ENCODE measurements around the gene HRH3.

Gene HRH3

DNA sequence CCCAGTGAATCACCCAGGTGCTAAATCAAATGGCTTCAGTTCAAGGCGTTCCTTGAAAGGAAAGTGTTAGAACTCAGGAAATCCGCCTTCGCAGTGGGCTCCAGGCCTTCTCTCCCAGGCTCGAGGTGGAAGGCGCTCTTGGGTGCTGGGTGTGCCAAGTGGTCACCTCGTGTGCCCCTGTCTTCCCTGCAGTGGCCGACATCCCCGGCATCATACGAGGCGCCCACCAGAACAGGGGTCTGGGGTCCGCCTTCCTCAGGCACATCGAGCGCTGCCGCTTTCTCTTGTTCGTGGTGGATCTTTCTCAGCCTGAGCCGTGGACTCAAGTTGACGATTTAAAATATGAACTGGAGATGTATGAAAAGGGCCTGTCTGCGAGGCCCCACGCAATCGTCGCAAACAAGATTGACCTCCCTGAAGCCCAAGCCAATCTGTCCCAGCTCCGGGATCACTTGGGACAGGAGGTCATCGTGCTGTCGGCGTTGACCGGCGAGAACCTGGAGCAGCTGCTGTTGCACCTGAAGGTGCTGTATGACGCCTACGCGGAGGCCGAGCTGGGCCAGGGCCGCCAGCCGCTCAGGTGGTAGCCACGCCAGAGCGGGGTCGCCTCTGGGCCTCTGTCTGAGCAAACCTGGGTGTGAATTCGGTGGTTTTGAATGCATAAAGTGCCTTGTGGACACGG, 19.4 kb downstream of the HRH3 start:
- ChIA-PET POLR2A (no interaction called here), CTCF (no interaction called here)
- TF ChIP-seq ARNT (IDR thresholded peaks at IDR 0.05): no peak
- TF ChIP-seq ELF4 (IDR thresholded peaks at IDR 0.05): no peak
- TF ChIP-seq TARDBP (IDR thresholded peaks at IDR 0.05): no peak
- TF ChIP-seq FOXK2 (IDR thresholded peaks at IDR 0.05): no peak
- no peak for TF ChIP-seq SUZ12 (IDR thresholded peaks at IDR 0.05)
- no peak for TF ChIP-seq ZNF384 (IDR thresholded peaks at IDR 0.05)
- TF ChIP-seq HDGF (IDR thresholded peaks at IDR 0.05; ENCODE audit: borderline replicate concordance): no peak
- no peak for TF ChIP-seq NFRKB (IDR thresholded peaks at IDR 0.05)
- TF ChIP-seq, protein P1, sequence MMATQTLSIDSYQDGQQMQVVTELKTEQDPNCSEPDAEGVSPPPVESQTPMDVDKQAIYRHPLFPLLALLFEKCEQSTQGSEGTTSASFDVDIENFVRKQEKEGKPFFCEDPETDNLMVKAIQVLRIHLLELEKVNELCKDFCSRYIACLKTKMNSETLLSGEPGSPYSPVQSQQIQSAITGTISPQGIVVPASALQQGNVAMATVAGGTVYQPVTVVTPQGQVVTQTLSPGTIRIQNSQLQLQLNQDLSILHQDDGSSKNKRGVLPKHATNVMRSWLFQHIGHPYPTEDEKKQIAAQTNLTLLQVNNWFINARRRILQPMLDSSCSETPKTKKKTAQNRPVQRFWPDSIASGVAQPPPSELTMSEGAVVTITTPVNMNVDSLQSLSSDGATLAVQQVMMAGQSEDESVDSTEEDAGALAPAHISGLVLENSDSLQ (IDR thresholded peaks at IDR 0.05): no peak
- no peak for TF ChIP-seq CTBP1 (IDR thresholded peaks at IDR 0.05; ENCODE audit: borderline replicate concordance)
- TF ChIP-seq BHLHE40 (IDR thresholded peaks at IDR 0.05; ENCODE audit: borderline replicate concordance): no peak
- no peak for TF ChIP-seq SP1 (IDR thresholded peaks at IDR 0.05)
- TF ChIP-seq FOXM1 (IDR thresholded peaks at IDR 0.05; ENCODE audit: borderline replicate concordance): no peak
- no peak for TF ChIP-seq L3MBTL2 (conservative IDR thresholded peaks at IDR 0.05)
- TF ChIP-seq LEF1 (IDR thresholded peaks at IDR 0.05; ENCODE audit: borderline replicate concordance): no peak
- TF ChIP-seq FOXA1 (IDR thresholded peaks at IDR 0.05): no peak
- no peak for DNase-seq (ENCODE audit: extremely low spot score)

DNA sequence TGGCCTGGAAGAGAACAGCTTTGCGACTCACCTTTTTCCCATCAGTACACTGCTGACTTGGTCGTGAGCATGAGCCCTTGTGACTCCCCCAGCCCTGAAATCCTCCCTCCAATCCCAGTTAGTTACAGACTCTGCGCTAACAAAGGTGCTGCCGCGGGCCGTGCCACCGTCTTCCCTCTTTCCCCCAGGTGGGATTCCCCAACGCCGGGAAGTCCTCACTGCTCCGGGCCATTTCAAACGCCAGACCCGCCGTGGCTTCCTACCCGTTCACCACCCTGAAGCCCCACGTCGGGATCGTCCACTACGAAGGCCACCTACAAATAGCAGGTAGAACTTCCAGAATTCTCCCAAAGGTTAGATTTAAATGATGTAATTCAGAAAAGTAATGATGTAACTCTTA, 21.1 kb downstream of the HRH3 start:
- ChIA-PET POLR2A (no interaction called here), CTCF (no interaction called here)
- DNase-seq (ENCODE audit: extremely low spot score): no peak
- TF ChIP-seq ARNT (IDR thresholded peaks at IDR 0.05) (no peak), SP1 (IDR thresholded peaks at IDR 0.05) (no peak), FOXK2 (IDR thresholded peaks at IDR 0.05) (no peak), L3MBTL2 (conservative IDR thresholded peaks at IDR 0.05) (no peak), TARDBP (IDR thresholded peaks at IDR 0.05) (no peak), FOXM1 (IDR thresholded peaks at IDR 0.05; ENCODE audit: borderline replicate concordance) (no peak), SUZ12 (IDR thresholded peaks at IDR 0.05) (no peak), BHLHE40 (IDR thresholded peaks at IDR 0.05; ENCODE audit: borderline replicate concordance) (no peak), HDGF (IDR thresholded peaks at IDR 0.05; ENCODE audit: borderline replicate concordance) (no peak), FOXA1 (IDR thresholded peaks at IDR 0.05) (no peak), LEF1 (IDR thresholded peaks at IDR 0.05; ENCODE audit: borderline replicate concordance) (no peak), ZNF384 (IDR thresholded peaks at IDR 0.05) (no peak), ELF4 (IDR thresholded peaks at IDR 0.05) (no peak), CTBP1 (IDR thresholded peaks at IDR 0.05; ENCODE audit: borderline replicate concordance) (no peak), NFRKB (IDR thresholded peaks at IDR 0.05) (no peak)
- TF ChIP-seq, protein P1 (IDR thresholded peaks at IDR 0.05): no peak

DNA sequence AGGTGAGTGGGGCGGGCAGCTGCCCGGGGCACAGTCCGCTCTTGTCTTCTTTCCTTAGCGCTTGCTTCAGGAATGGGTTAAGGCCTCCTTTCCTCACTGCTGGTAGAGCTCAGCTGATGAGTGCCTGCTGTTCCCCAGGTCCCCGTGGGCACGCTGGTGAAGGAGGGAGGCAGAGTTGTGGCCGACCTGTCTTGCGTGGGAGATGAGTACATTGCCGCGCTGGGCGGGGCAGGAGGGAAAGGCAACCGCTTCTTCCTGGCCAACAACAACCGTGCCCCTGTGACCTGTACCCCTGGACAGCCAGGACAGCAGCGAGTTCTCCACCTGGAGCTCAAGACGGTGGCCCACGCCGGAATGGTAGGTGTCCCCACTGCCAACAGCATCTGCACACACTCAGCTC, 21.6 kb downstream of the HRH3 start:
- ChIA-PET POLR2A (no interaction called here), CTCF (no interaction called here)
- DNase-seq (ENCODE audit: extremely low spot score): no peak
- TF ChIP-seq BHLHE40 (IDR thresholded peaks at IDR 0.05; ENCODE audit: borderline replicate concordance): no peak

DNA sequence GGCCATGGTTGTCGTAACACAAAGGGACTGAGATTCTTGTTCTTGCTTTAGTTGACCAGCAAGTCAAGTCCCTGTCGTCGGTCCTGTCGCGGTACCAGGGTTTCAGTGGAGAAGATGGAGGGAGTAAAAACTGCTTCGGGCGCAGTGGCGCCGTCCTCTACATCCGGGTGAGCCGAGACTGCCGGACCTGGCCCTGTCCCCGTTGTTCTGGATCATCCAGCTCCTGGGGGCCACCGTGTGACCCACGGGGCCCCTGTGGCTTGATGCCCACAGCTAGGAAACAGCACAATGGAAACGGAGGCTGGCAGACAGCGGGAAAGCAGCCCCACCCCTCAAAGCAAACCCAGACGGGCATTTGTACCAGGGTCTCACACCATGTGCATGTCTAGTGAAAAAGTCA, 22.3 kb downstream of the HRH3 start:
- TF ChIP-seq CTBP1 (IDR thresholded peaks at IDR 0.05; ENCODE audit: borderline replicate concordance): no peak
- TF ChIP-seq SP1 (IDR thresholded peaks at IDR 0.05): no peak
- TF ChIP-seq BHLHE40 (IDR thresholded peaks at IDR 0.05; ENCODE audit: borderline replicate concordance): no peak
- no peak for TF ChIP-seq L3MBTL2 (conservative IDR thresholded peaks at IDR 0.05)
- TF ChIP-seq ARNT (IDR thresholded peaks at IDR 0.05): no peak
- no peak for TF ChIP-seq FOXA1 (IDR thresholded peaks at IDR 0.05)
- no peak for TF ChIP-seq FOXM1 (IDR thresholded peaks at IDR 0.05; ENCODE audit: borderline replicate concordance)
- TF ChIP-seq ZNF384 (IDR thresholded peaks at IDR 0.05): no peak
- TF ChIP-seq NFRKB (IDR thresholded peaks at IDR 0.05): no peak
- no peak for TF ChIP-seq ELF4 (IDR thresholded peaks at IDR 0.05)
- no peak for DNase-seq (ENCODE audit: extremely low spot score)
- CTCF ChIA-PET: no interaction called here
- POLR2A ChIA-PET: no interaction called here

DNA sequence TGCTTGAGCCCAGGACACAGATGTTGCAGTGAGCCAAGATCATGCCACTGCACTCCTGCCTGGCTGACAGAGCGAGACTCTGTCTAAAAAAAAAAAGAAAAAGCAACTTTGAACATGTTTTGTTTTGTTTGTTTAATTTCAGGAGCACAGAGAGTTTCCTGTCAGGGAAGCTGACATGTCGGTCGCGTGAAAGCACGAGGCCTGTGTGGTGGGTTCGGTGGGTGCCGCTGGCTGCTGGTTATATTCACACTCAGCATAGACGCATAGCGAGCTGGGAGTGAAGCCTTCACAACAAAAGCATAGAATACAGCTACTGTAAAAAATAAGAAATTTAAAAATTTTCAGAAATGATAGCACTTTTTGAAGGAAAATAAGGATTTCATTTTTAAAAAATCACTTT, 22.8 kb downstream of the HRH3 start:
- no peak for DNase-seq (ENCODE audit: extremely low spot score)
- ChIA-PET POLR2A (no interaction called here), CTCF (no interaction called here)
- no peak for TF ChIP-seq LEF1 (IDR thresholded peaks at IDR 0.05; ENCODE audit: borderline replicate concordance)
- TF ChIP-seq L3MBTL2 (conservative IDR thresholded peaks at IDR 0.05): no peak
- no peak for TF ChIP-seq BHLHE40 (IDR thresholded peaks at IDR 0.05; ENCODE audit: borderline replicate concordance)
- no peak for TF ChIP-seq CTBP1 (IDR thresholded peaks at IDR 0.05; ENCODE audit: borderline replicate concordance)
- TF ChIP-seq FOXK2 (IDR thresholded peaks at IDR 0.05): no peak
- TF ChIP-seq, protein P1 (IDR thresholded peaks at IDR 0.05): no peak

DNA sequence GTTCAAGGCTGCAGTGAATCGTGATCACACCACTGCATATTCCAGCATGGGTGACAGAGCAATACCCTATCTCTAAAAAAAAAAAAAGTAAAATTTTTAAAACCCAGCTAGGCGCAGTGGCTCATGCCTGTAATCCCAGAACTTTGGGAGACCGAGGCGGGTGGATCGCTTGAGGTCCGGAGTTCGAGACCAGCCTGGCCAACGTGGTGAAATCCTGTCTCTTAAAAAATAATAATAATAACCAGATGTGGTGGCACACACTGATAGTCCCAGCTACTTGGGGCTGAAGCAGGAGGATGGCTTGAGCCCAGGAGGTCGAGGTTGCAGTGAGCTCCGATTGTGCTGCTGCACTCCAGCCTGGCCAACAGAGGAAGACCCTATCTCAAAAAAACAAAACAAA, 23.8 kb downstream of the HRH3 start:
- TF ChIP-seq SP1 (IDR thresholded peaks at IDR 0.05) (no peak), CTBP1 (IDR thresholded peaks at IDR 0.05; ENCODE audit: borderline replicate concordance) (no peak), FOXM1 (IDR thresholded peaks at IDR 0.05; ENCODE audit: borderline replicate concordance) (no peak), FOXK2 (IDR thresholded peaks at IDR 0.05) (no peak), BHLHE40 (IDR thresholded peaks at IDR 0.05; ENCODE audit: borderline replicate concordance) (no peak), SUZ12 (IDR thresholded peaks at IDR 0.05) (no peak), L3MBTL2 (conservative IDR thresholded peaks at IDR 0.05) (no peak)

More for the DNA sequence above, 23.8 kb downstream of the HRH3 start:
- DNase-seq (ENCODE audit: extremely low spot score): no peak
- ChIA-PET CTCF (interaction anchor here (0.5 kb wide), 1 partner anchor 45 kb away, joined by 3 read pairs; no protein-coding TSS in a partner anchor), POLR2A (no interaction called here)

Measured in HEK293T (cell line).